NCI-H524 treated with DMSO at 0.1 percent for 48 hours (cell line): ENCODE measurements around the gene IL1RAPL2.

Experiments used
- DNase-seq: peaks from one replicate; lab custom pipeline; 2025; lab: John Stamatoyannopoulos, UW

Gene IL1RAPL2

DNA sequence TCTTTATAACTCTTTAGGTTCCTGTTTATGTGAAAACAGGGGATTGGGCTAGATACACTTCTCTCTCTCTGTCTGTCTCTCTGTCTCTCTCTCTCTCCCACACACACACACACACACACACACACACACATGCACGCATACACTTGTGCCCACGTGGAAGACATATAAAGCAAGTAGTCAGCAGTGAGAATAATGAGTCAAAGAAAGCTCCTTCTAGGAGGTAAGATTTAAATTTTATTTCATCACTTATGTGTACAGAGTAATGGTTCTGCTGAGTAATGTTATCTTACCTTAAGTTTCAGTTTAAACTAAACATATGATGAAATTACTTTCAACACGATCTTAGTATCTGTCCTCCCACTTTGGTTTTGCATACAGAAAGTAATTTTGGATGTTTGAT is 897.5 kb downstream of the IL1RAPL2 start:
- DNase-seq: no peak

DNA sequence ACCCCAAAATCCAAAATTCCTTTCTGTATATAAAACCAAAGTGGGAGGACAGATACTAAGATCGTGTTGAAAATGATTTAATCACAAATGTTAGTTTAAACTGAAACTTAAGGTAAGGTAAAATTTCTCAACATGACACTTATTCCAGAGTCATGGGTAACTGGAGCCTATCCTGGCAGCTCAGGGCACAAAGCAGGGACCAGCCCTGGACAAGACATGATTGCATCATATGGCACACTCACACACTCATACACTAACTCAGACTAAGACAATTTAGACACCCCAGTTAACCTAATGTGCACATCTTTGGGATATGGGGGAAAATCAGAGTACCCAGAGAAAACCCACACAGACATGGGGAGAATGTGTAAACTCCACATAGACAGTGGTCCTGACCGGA is 898.6 kb downstream of the IL1RAPL2 start:
- DNase-seq: no peak

DNA sequence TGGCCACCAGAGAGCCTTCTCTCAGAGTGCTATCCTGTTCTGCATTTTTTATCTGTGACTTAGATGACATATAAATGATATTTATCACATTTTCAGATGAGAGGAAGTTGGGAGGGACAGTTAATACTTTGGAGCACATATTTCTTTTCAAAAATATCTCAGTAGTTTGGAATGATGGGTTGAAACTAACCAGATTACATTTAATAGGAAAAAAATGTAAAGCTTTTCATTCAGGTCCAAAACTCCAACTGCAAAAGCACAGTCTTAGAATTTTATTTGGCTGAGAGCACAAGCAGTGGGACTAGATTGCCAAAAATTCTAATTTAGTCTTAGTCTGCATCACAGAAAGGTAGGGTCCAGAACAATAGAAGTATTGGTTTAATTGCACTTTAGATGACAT is 902.7 kb downstream of the IL1RAPL2 start:
- no peak for DNase-seq

- no peak for DNase-seq
Measured at GRCh38 chrX:105471597-105471996, 905.6 kb downstream of the IL1RAPL2 start.

DNA sequence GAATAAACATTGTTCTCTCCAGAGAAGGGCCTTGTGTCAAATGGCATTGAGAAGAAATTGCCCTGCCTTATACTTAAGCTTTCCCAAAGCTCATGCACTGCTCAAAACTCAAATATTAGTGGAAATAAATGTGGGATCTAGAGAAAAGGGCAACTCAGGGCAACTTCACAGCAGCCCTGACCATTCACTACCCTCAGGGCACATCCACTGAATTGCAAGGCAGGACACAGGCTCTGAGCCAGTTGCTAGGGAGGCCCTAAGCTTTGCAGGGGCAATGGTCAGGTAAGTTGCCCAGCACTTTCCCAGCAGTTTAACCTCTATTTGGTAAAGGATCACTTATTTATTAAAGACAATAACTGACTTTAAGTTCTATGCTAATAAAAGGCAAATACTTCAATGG is 909.8 kb downstream of the IL1RAPL2 start:
- no peak for DNase-seq

- no peak for DNase-seq
Measured at GRCh38 chrX:105477351-105477750, 911.4 kb downstream of the IL1RAPL2 start.

DNA sequence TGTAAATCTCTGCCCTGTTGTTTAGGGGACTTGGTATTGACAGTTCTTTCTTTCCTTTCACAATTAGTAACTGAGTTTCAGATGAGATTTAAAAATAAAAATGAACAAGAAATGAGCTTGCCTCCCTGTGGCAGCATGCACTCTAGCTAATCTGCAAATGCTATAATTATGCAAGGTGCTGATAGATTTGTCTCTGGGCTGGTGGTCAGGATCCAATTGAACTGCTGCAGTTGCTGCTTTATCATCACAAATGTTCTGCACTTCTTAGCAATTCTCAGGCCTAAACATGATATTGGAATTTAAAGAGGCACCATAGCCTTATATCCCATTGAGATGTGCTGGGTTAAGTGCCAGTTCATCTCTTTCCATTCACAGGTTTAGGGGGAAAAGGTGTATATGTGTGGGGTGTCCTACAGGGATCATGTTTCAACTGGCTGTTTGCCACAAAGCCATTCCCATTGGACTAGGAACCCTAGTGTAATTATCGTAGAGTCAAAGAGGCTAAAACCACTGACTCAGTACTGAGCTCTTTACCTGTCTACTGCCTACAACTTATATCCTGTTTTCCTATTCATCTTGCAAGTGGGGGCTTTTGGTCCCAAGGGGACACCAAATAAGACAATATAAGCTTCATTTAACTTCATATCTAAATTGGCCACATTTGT is 914.8 kb downstream of the IL1RAPL2 start:
- DNase-seq: no peak

DNA sequence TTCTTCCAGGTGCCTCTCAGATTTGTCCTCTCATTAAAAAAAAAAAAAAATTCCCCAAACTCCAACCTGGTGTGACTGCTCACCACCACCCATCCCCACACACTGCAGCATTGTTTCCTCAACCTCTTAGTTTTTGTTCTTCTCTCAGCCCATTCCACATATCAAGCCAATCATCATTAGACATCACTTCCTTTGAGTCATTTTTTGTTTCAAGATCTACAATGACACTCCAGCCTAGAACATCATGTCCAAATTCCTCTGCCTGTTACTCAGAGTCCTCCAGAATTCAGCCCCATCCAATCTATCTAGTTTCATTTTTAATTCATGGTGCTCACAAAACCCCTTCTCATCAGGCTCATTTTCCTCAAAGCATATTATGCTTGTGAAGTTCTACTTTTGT is 917.0 kb downstream of the IL1RAPL2 start:
- DNase-seq: no peak

- DNase-seq: no peak
Measured at GRCh38 chrX:105488716-105489115, 922.7 kb downstream of the IL1RAPL2 start.

- DNase-seq: no peak
Measured at GRCh38 chrX:105495376-105495775, 929.4 kb downstream of the IL1RAPL2 start.

GRCh38 chrX:105502336-105502735 is 936.3 kb downstream of the IL1RAPL2 start:
- no peak for DNase-seq

DNA sequence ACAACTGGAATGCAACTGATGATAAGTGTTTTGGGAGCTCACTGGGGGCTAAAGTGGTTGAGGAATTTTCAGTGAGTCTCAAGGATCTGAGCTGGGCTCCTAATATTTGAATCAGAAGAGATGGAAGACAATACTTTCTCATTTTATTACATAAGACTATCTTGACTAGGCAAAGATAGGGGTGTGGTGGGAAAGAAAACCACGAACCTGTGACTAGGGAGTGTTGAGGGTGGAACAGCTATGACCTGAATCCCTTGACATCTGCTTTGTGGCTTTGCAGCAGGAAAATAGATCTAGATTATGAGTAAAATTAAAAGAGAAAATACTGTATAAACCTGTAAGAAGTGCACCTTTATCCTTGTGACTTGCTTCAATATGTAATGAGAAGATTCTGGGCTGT is 949.6 kb downstream of the IL1RAPL2 start:
- no peak for DNase-seq

DNA sequence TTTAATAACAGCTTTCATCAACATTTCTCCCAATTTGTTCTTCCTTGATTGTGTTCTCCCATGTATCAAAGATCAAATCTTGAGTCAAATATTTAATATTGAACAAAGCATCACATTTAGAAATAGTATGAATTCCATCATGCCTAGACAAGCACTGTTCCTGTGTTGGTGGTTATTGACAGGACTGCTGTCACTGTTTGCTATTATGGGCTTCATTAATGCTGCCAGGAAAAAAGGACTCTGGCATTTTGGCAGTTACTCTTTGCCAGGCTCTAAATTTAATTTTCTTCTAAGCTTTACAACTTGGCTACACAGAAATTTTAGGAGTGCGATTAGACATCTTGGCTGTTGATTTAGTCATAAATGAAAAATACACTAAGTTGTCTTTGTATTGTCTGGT is 960.4 kb downstream of the IL1RAPL2 start:
- DNase-seq: no peak

DNA sequence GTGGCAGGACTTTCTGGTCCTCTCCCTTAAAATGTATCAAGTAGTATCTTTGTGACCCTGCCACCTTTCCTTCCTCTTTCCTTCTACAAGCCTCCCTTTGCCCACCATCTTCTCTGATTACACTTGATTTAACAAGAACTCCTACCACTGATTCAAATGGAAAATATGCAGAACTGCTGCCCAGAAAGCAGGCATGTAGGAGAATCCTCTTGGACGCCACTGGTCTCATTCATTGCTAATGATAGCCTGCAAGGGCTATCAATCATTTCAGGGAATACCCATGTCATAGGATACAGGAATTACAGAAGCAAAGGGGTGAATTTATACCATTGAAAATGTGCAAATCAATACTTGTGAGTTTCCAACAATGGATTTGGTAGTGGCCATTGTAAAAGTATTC is 961.8 kb downstream of the IL1RAPL2 start:
- no peak for DNase-seq

DNA sequence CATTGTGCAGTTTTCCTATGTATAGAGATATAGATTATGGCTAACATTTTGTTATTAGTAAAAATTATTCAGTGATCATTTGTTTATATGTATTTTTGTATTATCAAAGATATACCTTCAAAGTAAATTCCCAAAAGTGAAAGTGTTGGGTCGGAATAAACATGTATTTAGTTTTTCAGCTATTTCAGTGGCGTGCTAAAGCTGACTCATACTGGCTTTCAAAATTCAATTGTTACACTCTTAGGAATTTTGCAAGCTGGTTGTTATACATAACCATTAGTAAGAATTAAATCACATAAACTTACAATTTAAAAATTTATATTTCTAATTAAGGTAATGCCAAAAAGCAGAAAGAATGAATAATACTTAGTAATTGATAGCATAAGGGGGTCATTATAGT is 968.0 kb downstream of the IL1RAPL2 start:
- DNase-seq: no peak

DNA sequence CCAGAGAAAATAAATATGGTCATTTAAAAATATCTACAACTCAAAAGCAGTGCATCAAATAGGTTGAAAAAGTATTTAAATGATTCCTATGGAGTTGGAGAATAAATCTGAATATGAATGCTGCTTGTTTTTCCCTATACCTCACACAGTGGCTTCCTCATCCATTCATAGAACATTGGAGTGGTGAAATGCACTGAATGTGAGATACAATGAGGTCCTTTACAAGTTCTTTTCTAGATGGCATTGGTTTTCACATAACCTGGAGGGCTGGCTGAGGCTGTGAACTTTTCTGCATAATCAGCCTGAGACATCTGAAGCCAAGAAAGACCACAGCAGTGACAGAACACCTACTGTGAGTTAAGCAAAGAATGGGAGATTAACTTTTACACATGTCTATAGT is 977.3 kb downstream of the IL1RAPL2 start:
- no peak for DNase-seq

- DNase-seq: no peak
Measured at GRCh38 chrX:105550043-105550663, 984.2 kb downstream of the IL1RAPL2 start.

DNA sequence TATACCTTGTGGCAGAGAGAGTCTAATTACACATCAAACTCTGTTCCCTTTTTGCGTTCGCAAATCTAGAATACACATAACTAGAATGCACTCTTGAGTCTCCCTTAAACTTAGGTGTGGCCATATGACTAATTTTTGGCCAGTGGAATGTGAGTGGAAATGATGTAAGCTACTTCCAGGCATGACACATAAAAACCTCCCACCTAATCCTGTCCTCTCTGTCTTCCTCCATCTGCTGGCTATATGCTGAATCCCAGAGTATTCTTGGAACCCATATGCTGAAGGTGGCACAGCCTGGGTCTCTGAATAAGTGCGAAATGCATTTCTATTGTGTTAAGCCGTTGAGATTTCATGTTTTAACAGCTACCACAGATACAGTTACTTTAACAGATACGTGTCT is 986.4 kb downstream of the IL1RAPL2 start:
- no peak for DNase-seq

- DNase-seq: no peak
Measured at GRCh38 chrX:105553118-105553517, 987.1 kb downstream of the IL1RAPL2 start.

DNA sequence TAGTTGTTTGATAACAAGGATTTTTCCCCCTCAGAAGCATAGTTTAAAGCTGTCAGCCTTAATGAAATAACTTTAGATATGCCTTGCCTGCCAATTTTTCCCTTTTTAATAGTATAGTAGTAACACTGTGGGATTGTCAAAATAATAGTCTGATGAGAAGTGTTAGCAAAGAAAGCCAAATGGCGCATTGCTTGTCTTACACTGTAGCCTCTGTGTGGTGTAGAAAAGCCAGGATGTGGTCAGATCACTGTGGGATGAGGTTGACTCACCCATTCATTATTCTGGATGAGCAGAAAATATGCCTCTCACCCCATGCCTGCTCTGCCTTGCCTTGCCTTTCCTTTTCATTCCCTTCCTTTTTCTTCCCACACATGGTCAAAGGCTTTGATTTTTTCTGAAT is 998.5 kb downstream of the IL1RAPL2 start:
- DNase-seq: no peak

DNA sequence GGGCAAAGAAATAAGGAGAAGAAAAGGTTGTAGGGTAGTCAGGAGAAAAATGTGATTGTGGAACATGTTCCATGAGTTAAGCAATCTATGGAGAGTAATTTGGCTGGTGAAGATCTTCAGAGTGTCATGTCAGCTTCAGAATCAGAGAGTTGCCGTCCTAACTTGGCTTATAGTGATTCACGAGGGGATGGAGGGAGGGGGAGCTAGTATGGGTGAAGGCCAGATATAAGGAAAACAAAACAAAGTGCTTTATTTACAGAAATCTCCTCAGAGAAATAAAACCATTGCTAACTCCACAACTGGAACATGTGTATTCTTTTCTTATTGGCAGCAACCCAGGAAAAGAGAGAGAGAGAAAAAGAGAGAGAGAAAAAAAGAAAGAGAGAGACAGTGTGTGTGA is 999.9 kb downstream of the IL1RAPL2 start:
- DNase-seq: no peak

DNA sequence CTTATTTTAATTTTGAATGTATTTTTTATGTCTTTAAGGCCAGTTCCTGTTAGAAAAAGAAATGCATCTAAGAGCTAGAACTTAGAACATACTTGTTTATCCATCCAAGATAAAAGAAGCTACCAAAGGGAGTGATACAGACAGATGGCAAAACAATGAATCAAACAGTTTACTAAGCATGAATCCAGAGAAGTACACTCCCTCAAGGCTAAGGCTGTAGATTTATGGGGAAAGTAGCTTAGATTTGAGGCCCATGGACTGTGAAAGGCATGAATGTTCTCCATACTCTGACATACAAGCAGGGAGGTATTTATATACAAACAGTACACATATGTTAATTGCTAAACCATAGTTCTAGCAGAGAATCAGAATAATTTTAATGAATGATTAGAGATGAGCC is 1001.1 kb downstream of the IL1RAPL2 start:
- DNase-seq: no peak

- DNase-seq: no peak
Measured at GRCh38 chrX:105608745-105609144, 1042.7 kb downstream of the IL1RAPL2 start.

DNA sequence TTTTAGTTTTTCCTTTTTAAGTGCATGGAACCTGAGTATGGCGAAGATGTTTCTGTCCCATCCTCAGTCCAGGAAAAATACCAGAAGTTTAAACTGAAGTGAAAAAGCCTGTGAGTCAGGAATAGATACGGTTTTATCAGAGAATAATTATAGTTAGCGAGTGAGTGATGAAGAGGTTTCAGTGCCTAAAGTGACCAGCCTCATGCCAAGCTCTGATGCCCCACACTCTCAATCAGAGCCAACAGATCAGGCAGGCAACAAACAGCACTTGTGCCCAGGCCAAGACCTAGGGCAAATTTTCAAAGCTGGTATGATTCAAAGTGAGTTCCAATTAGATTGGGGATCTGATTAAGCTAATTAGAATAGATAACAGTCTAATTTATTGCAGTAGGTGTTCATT is 1043.5 kb downstream of the IL1RAPL2 start:
- no peak for DNase-seq
